ENCODE data around the gene ZAP70.

DNA sequence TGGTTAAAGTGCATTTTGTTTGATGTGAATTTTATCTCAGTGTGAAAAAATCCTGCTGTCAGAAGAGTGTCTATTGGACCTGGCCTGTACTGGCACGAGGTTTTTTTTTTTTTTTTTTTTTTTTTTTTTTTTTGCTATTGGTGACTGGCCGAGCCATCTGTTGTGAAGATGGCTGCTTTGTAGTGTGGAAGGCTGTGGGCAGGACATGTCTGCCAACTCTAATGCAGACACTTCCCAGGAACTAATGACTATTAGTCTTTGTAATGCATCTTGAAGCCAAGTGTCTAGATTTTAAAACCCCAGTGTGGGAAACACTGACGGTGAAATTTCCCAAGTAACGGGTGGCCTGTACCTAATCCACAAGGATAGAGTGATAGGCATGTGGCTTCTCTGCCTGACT lies 34.3 kb downstream of the ZAP70 start:
- TF ChIP-seq, protein P1, sequence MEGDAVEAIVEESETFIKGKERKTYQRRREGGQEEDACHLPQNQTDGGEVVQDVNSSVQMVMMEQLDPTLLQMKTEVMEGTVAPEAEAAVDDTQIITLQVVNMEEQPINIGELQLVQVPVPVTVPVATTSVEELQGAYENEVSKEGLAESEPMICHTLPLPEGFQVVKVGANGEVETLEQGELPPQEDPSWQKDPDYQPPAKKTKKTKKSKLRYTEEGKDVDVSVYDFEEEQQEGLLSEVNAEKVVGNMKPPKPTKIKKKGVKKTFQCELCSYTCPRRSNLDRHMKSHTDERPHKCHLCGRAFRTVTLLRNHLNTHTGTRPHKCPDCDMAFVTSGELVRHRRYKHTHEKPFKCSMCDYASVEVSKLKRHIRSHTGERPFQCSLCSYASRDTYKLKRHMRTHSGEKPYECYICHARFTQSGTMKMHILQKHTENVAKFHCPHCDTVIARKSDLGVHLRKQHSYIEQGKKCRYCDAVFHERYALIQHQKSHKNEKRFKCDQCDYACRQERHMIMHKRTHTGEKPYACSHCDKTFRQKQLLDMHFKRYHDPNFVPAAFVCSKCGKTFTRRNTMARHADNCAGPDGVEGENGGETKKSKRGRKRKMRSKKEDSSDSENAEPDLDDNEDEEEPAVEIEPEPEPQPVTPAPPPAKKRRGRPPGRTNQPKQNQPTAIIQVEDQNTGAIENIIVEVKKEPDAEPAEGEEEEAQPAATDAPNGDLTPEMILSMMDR (IDR thresholded peaks at IDR 0.05), result no peak
- no peak for TF ChIP-seq POLR2AphosphoS5 (IDR thresholded peaks at IDR 0.05)

All from transverse colon (tissue), 4 donors.